Upper lobe of right lung (tissue), 1 donor: ENCODE results near the gene UNC5A. TPM values are rescaled to one million over a fixed set of nuclear protein-coding genes. Genes with fewer than 3 reads are reported as not detected.
A peak's percentile ranks its signal among the peaks of the same experiment; 100 is the strongest.
"Not testable (repeated sequence)": the region's sequence is repeated elsewhere in the genome, so short reads cannot be mapped to it uniquely, and the experiment has no call there.

ENCODE experiments used
- ATAC-seq: fragments of 200-7000 bp; cut with Tn5 transposase; one replicate; pipeline ENCODE4 v1.9.1; 2020; ENCODE audit warnings: mild to moderate bottlenecking, moderate library complexity
- DNase-seq: peaks from one replicate; pipeline ENCODE4 v3.0.0-alpha.2; 2020
- H3K27ac ChIP-seq: fragments of 200-600 bp; one replicate; pipeline ENCODE4 v1.8.0; 2022
- H3K27me3 ChIP-seq: fragments of 200-600 bp; one replicate; pipeline ENCODE4 v1.8.0; 2022; ENCODE audit warnings: mild to moderate bottlenecking
- H3K36me3 ChIP-seq: fragments of 200-600 bp; one replicate; pipeline ENCODE4 v1.8.0; 2022
- H3K4me1 ChIP-seq: fragments of 200-600 bp; one replicate; pipeline ENCODE4 v1.8.0; 2022
- H3K4me3 ChIP-seq: fragments of 200-600 bp; one replicate; pipeline ENCODE4 v1.8.0; 2022; ENCODE audit warnings: mild to moderate bottlenecking
- H3K9me3 ChIP-seq: fragments of 200-600 bp; one replicate; pipeline ENCODE4 v1.8.0; 2022
- intact Hi-C: fragments of 100-400 bp; cut with DNase I; formaldehyde crosslinking; loops from one replicate; pipeline ENCODE4 v1.11.0; 2022
- total RNA-seq: library from RNA; stranded (reverse); fragmentation: NEBNext Ultra II Directional; extraction: Animal tissue kit (Norgen Biotek cat#: 25700); gene quantifications from one replicate; pipeline ENCODE4 v1.2.1, GENCODE V29; 2021
- TF ChIP-seq, protein P1 (sequence below): fragments of 200-600 bp; IDR thresholded peaks from one replicate; pipeline ENCODE4 v1.8.0; 2022; ENCODE audit warnings: antibody characterized with exemption
- donor health status: DM: no; HTN: yes; CAD: no; lungs with severe emphysema.

Gene UNC5A
- total RNA-seq, 1 donor from 2014 or later, result 0.46 TPM

DNA sequence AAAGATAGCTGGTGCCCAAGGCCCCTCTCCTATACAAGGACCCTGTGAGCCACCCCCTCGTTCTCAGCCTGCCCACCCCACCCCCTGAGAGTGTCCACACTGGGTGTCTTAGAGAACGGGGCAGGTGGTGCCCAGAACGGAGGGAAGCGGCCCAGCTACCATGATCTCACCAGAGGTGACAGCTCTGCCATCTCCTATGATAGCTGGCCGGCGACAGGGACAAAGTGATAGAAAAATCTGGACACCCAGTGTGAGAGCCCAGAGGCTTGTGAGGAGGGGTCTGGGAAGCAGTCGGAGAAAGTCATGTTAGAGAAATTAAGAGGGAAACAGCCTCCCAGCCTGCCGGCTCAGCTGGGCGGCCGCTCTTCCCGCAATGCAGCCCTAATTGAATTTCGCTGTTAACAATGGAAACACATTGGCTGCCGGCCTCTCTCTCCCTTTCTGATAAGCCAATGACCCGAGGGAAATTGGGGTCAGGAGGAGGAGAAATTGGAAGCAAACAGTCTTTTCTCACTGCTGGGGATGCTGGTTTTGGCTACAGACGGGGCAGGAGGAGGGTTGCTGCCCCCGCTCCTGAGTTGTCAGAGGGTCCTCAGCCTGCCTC is 56.5 kb downstream of the UNC5A start:
- Histone ChIP-seq H3K4me3 (no peak overlapping the region), H3K9me3 (no peaks in the 10 kb centered on the region), H3K36me3 (no peaks in the 10 kb centered on the region), H3K27me3 (peaks cover 54% of the 10 kb centered on the region), H3K27ac (no peak overlapping the region), H3K4me1 (no peaks in the 10 kb centered on the region)
- intact Hi-C loops, result no loop called here
- TF ChIP-seq, protein P1, sequence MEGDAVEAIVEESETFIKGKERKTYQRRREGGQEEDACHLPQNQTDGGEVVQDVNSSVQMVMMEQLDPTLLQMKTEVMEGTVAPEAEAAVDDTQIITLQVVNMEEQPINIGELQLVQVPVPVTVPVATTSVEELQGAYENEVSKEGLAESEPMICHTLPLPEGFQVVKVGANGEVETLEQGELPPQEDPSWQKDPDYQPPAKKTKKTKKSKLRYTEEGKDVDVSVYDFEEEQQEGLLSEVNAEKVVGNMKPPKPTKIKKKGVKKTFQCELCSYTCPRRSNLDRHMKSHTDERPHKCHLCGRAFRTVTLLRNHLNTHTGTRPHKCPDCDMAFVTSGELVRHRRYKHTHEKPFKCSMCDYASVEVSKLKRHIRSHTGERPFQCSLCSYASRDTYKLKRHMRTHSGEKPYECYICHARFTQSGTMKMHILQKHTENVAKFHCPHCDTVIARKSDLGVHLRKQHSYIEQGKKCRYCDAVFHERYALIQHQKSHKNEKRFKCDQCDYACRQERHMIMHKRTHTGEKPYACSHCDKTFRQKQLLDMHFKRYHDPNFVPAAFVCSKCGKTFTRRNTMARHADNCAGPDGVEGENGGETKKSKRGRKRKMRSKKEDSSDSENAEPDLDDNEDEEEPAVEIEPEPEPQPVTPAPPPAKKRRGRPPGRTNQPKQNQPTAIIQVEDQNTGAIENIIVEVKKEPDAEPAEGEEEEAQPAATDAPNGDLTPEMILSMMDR, result no peak
- ATAC-seq (no peak), DNase-seq (no peak)

GRCh38 chr5:176868126-176868525 is 57.8 kb downstream of the UNC5A start:
- Histone ChIP-seq H3K4me1 (no peaks in the 10 kb centered on the region), H3K27ac (no peak overlapping the region), H3K4me3 (no peak overlapping the region), H3K27me3 (peaks cover 41% of the 10 kb centered on the region), H3K9me3 (no peaks in the 10 kb centered on the region), H3K36me3 (no peaks in the 10 kb centered on the region)
- no peak for ATAC-seq
- TF ChIP-seq, protein P1, result no peak
- DNase-seq, result no peak
- intact Hi-C loops, result no loop called here

DNA sequence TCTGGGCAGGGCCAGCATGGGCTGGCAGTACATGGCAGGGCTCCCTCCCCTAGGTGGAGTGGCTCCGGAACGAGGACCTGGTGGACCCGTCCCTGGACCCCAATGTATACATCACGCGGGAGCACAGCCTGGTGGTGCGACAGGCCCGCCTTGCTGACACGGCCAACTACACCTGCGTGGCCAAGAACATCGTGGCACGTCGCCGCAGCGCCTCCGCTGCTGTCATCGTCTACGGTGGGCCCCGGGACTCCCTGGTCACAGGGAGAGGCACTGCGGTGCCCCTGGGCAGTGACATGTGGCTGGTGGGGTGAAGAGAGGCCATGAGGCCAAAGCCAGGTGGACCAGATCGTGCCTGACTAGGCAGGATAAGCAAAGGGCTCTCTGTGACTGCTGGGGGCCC is 58.4 kb downstream of the UNC5A start:
- Histone ChIP-seq H3K27me3 (peaks cover 37% of the 10 kb centered on the region), H3K36me3 (no peaks in the 10 kb centered on the region), H3K4me1 (no peaks in the 10 kb centered on the region), H3K9me3 (no peaks in the 10 kb centered on the region), H3K27ac (no peak overlapping the region), H3K4me3 (no peak overlapping the region)
- ATAC-seq, result no peak
- no peak for DNase-seq
- TF ChIP-seq, protein P1, result no peak
- intact Hi-C loops, result no loop called here

GRCh38 chr5:176869501-176870109 is 59.2 kb downstream of the UNC5A start:
- DNase-seq, result no peak
- Histone ChIP-seq H3K27me3 (peaks cover 30% of the 10 kb centered on the region), H3K4me3 (no peak overlapping the region), H3K9me3 (no peaks in the 10 kb centered on the region), H3K4me1 (no peaks in the 10 kb centered on the region), H3K36me3 (no peaks in the 10 kb centered on the region), H3K27ac (no peak overlapping the region)
- no peak for ATAC-seq
- TF ChIP-seq, protein P1, result no peak
- intact Hi-C loops, result no loop called here

GRCh38 chr5:176870110-176870591 is 59.8 kb downstream of the UNC5A start:
- no peak overlapping the region for H3K4me3 ChIP-seq
- H3K27ac ChIP-seq, result no peak overlapping the region
- ATAC-seq (peak; percentile 31), DNase-seq (no peak)
- no peaks in the 10 kb centered on the region for H3K36me3 ChIP-seq
- H3K9me3 ChIP-seq, result no peaks in the 10 kb centered on the region
- H3K4me1 ChIP-seq, result no peaks in the 10 kb centered on the region
- TF ChIP-seq, protein P1, result no peak
- intact Hi-C loops, result no loop called here
- H3K27me3 ChIP-seq, result peaks cover 25% of the 10 kb centered on the region

GRCh38 chr5:176870644-176871043 is 60.3 kb downstream of the UNC5A start:
- H3K36me3 ChIP-seq, ATAC-seq, H3K27ac ChIP-seq, H3K9me3 ChIP-seq, H3K4me1 ChIP-seq, DNase-seq, H3K4me3 ChIP-seq, intact Hi-C loops: not testable (repeated sequence)
- H3K27me3 ChIP-seq, result peaks cover 20% of the 10 kb centered on the region

DNA sequence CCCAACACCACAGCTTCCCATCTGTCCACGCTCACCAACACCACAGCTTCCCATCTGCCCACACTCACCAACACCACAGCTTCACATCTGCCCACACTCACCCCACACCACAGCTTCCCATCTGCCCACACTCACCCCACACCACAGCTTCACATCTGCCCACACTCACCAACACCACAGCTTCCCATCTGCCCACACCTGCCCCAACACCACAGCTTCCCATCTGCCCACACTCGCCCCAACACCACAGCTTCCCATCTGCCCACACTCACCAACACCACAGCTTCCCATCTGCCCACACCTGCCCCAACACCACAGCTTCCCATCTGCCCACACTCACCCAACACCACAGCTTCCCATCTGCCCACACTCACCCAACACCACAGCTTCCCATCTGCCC is 62.2 kb downstream of the UNC5A start:
- H3K4me3 ChIP-seq, H3K4me1 ChIP-seq, intact Hi-C loops, DNase-seq, H3K9me3 ChIP-seq, H3K27ac ChIP-seq, H3K27me3 ChIP-seq, ATAC-seq, H3K36me3 ChIP-seq: not testable (repeated sequence)

- DNase-seq, intact Hi-C loops, H3K4me1 ChIP-seq, H3K9me3 ChIP-seq, ATAC-seq, H3K27ac ChIP-seq, H3K4me3 ChIP-seq, H3K36me3 ChIP-seq: not testable (repeated sequence)
- H3K27me3 ChIP-seq, result peaks cover 13% of the 10 kb centered on the region
Measured at GRCh38 chr5:176873011-176873410, 62.7 kb downstream of the UNC5A start.
